GM18519 (cell line): ENCODE data around the gene PARP11.

Source experiments
- ATAC-seq: cut with Tn5 transposase; IDR thresholded peaks from one replicate; pipeline ENCODE4 v1.9.1; 2021; ENCODE audit warnings: mild to moderate bottlenecking, moderate library complexity; ENCODE audit not compliant: unreplicated experiment, low FRiP score

The PARP11 gene

GRCh38 chr12:3777206-3777809 lies 95.9 kb downstream of the PARP11 start:
- no peak for ATAC-seq

GRCh38 chr12:3775385-3776035 lies 97.7 kb downstream of the PARP11 start:
- no peak for ATAC-seq

- ATAC-seq, result no peak
Observed at GRCh38 chr12:3772380-3772779, 100.8 kb downstream of the PARP11 start.

- ATAC-seq, result no peak
Observed at GRCh38 chr12:3771853-3772252, 101.3 kb downstream of the PARP11 start.

- ATAC-seq, result no peak
Observed at GRCh38 chr12:3770891-3771290, 102.3 kb downstream of the PARP11 start.

DNA sequence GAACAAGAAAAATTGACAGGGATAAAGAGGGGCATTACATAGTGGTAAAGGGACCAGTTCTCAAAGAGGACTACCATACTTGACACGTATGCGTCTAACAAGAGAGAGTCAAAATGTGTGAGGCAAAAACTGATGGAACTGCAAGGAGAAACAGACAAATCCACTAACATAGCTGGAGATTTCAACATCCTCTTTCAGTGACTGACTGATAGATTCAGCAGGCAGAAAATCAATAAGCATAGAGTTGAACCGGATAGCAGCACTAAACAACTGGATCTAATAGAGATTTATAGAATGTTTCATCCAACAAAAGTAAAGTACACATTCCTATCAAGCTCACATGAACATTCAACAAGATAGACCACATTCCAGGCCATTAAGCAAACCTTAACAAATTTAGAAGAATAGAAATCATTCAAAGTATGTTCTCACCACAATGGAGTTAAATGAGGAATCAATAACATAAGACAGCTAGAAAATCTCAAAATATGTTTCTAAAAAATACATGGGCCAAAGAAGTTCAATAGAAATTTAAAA lies 104.2 kb downstream of the PARP11 start:
- ATAC-seq, result no peak

- ATAC-seq, result no peak
Observed at GRCh38 chr12:3761116-3761735, 112.0 kb downstream of the PARP11 start.

DNA sequence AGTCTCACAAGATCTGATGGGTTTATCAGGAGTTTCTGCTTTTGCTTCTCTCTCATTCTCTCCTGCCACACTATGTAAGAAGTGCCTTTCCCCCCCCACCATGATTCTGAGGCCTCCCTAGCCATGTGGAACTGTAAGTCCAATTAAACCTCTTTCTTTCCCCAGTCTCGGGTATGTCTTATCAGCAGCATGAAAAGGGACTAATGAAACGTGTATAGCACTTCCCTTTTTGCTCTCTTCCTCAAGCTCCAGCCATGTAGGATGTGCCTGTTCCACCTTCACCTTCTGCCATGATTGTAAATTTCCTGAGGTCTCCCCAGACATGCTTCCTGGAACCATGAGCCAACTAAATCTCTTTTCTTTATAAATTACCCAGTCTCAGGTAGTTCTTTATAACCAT lies 113.3 kb downstream of the PARP11 start:
- ATAC-seq, result no peak
